Ammon's horn (tissue), 1 donor: ENCODE results near the gene APBA2.

Experiments
- DNase-seq: peaks from one replicate; pipeline ENCODE4 v3.0.0-alpha.2; 2016; ENCODE audit warnings: low spot score

Gene APBA2

GRCh38 chr15:28896951-28897350, 11.2 kb downstream of the APBA2 start:
- no peak for DNase-seq

DNA sequence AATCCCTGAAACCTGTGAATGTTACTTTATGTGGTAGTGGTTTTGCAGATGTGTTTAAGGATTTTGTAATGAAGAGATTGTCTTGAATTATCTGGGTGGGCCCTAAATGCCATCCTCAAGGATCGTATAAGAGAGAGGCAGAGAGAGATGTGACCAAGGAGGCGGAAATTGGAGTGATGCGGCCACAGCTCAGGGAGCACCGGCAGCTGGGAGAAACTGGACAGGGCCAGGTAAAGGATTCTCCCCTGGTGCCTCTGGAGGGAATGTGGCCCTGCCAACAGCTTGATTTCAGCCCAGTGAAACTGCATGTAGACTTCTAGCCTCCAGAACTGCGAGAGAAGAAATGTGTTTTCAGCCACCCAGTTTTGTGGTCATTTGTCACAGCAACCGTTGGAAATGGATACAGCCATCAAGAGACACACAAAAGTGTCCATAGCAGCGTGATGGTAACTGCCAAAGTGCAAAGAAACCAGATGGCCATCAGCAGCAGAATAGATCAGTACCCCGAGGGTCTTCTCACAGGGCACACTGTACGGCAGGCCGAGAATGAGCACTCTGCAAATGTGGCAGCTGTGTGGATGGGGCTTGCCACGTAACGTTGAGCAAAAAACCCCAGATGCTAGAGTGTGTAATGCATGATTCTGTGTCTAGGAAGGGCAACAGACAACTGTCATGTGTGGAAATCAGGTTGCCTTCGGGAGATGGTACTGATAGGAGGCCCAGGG, 12.2 kb downstream of the APBA2 start:
- DNase-seq = no peak

DNA sequence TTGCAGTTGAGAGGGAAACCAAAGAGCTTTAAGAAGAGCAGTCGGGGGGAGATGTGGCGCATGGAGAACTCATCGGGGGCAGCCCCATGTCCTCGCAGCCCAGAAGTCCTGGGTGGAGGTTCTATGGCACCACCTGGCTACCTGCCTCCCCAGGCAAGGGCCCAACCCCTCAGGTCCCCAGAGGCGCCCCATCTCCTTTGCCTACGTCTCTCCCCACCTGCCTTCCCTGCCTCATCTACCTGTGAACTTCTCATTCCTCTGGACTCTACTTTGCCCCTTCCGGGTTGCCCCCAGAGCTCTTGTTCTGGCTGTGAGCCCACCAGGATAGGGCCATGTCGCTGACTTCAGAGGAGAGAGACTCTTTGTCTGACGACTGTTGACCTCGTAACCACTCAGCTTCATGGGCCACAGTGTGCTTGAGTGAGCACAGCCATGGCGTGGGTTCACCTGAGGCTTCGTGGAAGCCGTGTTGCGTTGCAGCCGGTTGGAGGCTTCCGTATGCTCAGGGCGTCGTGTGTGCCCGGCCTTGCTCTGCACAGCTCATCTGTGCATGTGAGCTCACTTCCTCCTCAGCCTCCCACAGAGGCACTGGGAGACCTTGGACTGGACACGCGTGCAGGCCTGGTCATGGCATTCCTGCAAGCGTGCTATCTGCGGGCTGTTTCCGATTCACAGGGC, 13.4 kb downstream of the APBA2 start:
- DNase-seq = no peak

- no peak for DNase-seq
These were observed 14.5 kb downstream of the APBA2 start for GRCh38 chr15:28900041-28900891.

- no peak for DNase-seq
These were observed 15.3 kb downstream of the APBA2 start for GRCh38 chr15:28900892-28901586.

DNA sequence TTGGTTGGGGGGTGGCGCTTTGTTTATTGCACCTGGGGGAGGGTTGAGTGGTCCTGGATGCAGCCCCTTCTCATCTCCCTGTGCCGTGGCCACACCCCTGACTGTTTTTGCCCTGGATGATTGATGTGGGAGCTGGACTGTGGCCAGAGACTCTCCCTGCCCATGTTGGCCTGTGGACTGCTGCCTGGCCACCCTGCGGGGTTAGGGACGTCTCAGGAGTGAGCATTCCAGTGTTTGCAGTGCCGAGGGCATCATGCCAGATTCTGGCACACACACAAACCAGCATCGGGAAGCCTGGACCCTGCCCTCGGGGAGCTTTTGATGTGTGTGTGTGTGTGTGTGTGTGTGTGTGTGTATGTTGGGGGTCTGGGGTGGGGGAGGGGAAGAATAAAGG, 15.8 kb downstream of the APBA2 start:
- no peak for DNase-seq

DNA sequence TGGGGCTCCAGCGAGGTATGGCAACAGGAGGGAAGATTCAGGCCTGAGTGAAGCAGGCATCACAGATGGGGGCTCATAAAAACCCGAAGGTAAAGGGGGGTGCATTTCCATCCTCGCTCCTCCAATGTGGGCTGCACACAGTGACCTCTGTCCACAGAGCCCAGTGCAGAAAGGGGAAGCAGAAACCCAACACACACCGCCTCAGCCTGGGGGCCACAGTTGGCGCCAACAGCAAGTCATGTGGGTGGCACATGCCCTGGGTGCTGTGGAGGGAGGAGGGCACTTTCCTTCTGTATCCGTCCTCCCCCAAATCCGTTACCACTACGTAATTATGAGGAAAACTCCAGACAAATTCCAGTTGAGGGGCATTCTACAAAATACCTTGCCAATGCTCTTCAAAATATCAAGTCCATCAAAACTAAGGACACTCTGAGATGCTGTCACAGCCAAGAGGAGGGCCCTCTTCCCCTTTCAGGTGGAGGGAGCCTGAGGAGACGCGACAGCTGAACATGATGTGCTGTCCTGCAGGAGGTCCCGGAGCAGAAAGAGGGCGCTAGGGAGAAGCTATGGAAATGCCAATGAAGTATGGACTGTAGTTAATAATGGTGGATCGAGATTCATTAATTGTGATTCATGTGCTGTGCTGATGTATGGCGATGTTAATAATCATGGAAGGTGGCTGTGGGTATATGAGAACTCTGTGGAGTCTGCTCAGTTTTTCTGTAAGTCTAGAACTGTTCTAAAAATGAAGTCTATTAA, 16.4 kb downstream of the APBA2 start:
- peak; percentile 49 for DNase-seq

- no peak for DNase-seq
These were observed 17.1 kb downstream of the APBA2 start for GRCh38 chr15:28902856-28903255.

DNA sequence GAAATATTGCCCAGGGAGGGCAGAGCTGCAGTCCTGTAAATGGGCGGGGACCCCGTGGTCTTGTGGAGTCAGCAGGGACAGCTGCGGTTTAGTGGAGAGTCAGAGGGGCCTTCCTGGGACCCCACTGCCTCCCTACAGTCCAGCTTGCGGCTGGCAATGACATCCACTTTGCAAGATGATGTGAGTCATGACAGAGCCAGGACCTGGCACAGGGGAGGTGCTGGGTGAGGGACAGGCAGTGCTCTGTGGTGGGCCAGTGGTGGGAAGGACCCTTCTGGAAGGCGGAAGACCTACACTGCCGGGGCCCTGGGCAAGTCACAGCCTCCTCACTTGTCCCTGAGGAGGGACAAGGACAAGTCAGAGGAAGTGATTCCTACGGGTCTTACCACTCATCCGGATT, 17.8 kb downstream of the APBA2 start:
- DNase-seq = no peak

GRCh38 chr15:28904003-28904402, 18.2 kb downstream of the APBA2 start:
- DNase-seq = no peak

- peak; percentile 66 for DNase-seq
These were observed 19.0 kb downstream of the APBA2 start for GRCh38 chr15:28904541-28905315.

- no peak for DNase-seq
These were observed 21.7 kb downstream of the APBA2 start for GRCh38 chr15:28907338-28907960.

- no peak for DNase-seq
These were observed 24.3 kb downstream of the APBA2 start for GRCh38 chr15:28909958-28910500.

GRCh38 chr15:28911310-28911931, 25.6 kb downstream of the APBA2 start:
- DNase-seq = no peak

- DNase-seq = no peak
These were observed 26.6 kb downstream of the APBA2 start for GRCh38 chr15:28912422-28912821.

DNA sequence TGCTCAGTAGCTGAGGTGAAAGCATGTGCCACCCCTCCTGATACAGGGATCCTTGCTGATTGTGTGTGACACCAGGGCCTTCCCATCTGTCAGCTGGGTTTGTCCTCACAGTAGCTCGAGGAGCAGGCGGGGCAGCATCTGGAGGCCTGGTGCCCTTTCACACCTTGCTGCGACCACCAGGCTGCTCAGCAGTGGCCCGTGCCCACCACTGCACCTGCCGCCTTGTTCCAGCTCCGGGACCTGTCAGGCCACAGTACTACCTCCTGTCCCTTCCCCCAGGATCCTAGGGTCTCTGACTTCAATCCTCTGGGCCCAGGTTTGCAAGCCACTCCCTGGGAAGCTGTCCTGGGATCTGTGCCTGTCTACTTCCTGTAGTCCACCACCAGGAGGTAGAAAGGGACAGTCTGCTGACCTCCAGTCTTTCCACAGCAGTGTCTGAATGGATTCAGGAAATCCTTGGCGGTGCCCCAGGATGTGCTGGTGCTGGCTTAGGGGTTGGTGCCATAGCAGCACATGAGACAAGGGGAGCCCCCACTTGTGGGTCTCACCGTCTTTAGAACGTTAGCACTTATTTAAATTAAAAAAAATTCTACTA, 27.5 kb downstream of the APBA2 start:
- no peak for DNase-seq

- DNase-seq = no peak
These were observed 28.3 kb downstream of the APBA2 start for GRCh38 chr15:28914046-28914445.

- no peak for DNase-seq
These were observed 28.8 kb downstream of the APBA2 start for GRCh38 chr15:28914483-28915023.
